Activated naive CD8-positive, alpha-beta T cell treated with anti-CD3 and anti-CD28 coated beads, Interleukin-2, amount 50 U/mL, for 16 hours (primary cell): ENCODE data around the gene DENND2A.
"Not testable (repeated sequence)": the region's sequence is repeated elsewhere in the genome, so short reads cannot be mapped to it uniquely, and the experiment has no call there.

Experiments
- DNase-seq: peaks from one replicate; pipeline ENCODE4 v3.0.0-alpha.2; 2020; ENCODE audit warnings: low read depth, low spot score

The DENND2A gene

DNA sequence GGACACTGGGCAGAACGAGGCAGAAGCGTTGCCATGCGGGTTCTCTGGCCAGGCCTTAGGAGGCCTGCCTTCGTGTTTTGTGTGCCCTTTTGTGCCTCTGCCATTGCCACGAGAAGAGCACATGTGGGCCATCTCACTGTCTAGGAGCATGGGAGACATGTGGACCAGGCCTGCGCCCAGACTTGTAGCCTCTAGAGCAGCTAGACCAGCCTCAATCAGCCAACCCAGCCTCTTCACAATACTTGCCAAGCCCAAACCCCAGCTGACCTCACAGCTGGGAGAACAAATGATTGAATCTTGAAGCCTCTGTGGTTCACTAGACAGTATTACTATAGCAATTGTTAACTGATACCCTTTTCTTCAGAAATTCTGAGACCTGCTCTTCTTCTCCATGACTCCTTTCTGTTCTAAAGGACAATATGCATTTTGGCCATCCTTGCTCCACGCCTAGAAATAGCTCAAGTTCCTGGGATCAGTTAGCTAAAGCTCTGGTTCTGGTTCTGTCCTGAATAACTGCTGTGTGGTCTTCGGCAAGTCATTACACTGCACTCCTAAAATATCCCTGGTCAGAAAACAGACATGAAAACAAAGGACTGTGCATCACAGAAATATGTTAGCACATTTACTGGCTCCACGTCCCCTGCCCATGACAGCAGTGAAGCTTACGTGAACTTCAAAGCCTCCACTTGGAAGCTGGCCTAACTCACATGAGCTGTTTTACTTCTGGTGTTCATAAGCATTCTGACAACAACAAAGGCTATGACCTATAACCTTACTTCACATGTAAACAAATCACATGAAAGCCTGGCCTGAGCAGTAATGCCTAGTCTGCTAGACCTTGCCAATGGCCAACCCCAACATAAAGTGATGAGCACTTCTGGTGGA lies 89.0 kb downstream of the DENND2A start:
- DNase-seq: no peak

- DNase-seq: no peak
These were observed 93.7 kb downstream of the DENND2A start for GRCh38 chr7:140546947-140547346.

DNA sequence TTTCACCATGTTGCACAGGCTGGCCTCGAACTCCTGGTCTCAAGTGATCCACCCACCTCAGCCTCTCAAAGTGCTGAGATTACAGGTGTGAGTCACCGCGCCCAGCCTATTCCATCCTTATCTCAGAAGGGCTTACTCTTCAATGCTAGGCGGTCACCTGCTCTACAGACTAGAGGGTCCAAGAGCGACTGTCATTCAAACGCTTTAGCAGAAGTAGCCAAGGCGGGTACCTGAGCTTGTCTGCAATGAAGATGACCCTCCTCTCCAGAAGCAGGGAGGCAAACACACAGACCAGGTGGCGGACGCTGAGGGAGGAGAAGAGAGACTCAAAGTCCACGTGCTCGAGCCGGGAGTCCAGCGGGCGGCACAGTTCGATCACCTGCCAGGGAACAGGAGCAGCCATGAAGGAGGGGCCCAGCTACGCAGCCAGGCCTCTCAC lies 96.2 kb downstream of the DENND2A start:
- DNase-seq: no peak

- no peak for DNase-seq
These were observed 98.4 kb downstream of the DENND2A start for GRCh38 chr7:140542228-140542603.

DNA sequence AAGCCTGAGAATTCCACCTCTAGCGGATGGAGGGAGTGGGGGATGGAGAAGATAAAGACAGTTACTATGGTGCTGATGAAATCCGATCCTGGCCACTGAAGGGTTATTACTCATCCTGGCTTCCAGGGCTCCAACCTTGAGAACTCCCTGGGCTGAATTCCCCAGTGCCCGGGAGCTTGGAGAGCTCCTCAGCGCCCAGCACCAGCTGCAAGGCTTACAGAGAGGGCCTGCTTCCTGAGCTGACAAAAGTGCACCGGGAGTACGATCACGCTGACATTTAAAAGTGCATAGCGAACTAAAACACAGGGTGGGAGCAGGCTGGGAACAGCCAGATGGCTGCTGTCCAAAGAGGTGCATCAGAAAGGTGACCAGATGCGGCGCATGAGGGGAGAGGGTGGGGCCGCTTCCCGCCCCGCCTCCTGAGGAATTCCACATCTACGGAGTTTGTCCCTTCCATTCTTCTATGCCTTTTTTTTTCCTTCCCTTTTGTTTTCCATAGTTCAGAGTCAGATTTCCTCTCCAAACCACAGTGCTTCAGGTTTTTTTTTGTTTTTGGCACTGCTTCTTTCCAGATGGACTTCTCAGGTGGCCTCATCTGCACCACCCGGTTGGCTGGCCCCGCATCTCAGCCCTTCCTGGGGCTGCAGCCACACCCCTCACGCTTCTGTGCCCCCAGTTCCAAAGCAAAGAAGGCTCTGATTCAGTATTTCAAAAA lies 98.9 kb downstream of the DENND2A start:
- no peak for DNase-seq

DNA sequence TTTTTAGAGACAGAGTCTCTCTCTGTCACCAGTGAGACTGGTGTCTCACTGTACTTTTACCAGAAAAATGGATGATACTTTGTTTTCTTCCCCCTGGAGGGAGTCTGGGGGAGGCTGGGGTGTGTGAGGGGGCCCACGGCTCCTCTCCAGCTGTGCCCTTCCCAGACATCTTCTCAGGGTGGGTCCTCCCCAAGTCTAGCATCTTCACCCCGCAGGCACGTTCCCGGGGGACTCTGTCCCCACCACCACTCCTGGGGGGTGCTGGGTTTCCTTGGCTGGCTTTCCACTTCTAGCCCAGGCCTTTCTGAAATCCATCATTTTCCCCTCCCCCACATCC lies 99.5 kb downstream of the DENND2A start:
- DNase-seq: no peak

- no peak for DNase-seq
These were observed 100.4 kb downstream of the DENND2A start for GRCh38 chr7:140540136-140540777.

DNA sequence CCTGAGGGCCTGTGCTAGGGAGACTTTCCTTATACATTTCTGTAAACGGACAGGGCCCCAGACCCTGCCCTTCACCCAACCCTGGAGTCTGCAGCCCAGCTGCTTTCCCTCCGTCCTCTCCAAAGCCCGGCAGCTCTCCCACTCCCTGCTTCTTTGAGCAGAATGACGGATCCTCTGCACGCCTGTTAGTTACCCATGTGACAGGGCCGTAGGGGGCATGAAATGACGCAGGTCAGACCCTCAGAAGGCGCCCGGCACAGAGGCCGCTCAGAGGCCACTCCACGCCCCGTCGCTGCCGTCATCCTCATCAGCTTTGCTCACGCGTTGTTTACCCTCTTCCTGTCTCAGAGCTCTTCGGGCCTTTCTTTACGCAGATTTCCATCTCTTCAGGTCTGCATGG lies 101.2 kb downstream of the DENND2A start:
- no peak for DNase-seq

GRCh38 chr7:140537750-140538482 lies 102.7 kb downstream of the DENND2A start:
- DNase-seq: no peak

DNA sequence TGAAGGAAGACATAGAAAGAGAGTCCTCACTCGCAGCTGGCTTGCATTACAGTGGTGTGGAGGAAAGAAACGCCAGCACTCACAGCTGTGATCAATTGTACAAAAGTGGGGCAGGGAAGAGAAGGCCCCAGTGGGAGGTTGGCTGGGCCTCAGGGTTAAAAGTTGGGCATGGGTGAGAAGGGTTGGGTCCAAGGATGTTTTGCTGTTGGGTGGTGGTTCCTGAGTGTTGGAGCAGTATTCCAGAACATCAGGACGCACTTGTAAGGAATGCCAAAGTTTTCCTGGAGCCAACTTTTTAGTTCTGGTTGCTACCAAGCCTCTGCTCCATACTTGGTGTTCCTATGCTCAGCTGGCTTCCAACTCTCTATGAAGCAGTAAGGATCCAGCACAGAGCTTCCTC lies 105.9 kb downstream of the DENND2A start:
- no peak for DNase-seq

GRCh38 chr7:140533394-140533872 lies 107.2 kb downstream of the DENND2A start:
- no peak for DNase-seq

- DNase-seq: not testable (repeated sequence)
These were observed 111.2 kb downstream of the DENND2A start for GRCh38 chr7:140529428-140529827.

- no peak for DNase-seq
These were observed 113.6 kb downstream of the DENND2A start for GRCh38 chr7:140526787-140527664.

- no peak for DNase-seq
These were observed 114.4 kb downstream of the DENND2A start for GRCh38 chr7:140526214-140526613.

DNA sequence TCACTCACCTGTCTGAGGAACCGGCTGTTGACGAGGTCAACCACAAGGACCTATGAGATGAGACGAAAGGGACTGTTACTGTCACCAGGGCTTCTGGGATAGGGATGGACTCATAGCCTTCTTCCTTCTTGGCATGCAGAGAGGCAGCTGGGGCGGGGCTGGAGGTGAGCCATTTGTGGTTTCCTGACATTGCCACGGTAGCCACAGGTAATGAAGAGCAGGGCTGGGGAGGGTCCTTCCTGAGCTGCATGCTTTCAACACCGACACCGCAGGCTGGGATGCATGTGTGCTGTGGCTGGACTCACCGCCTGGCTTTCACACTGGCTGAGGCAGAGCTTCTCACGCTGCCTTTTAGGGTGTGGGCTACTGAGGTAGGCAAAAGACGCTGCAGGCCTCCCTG lies 114.9 kb downstream of the DENND2A start:
- DNase-seq: no peak

GRCh38 chr7:140521421-140521820 lies 119.2 kb downstream of the DENND2A start:
- DNase-seq: no peak

GRCh38 chr7:140519007-140519399 lies 121.6 kb downstream of the DENND2A start:
- DNase-seq: no peak

DNA sequence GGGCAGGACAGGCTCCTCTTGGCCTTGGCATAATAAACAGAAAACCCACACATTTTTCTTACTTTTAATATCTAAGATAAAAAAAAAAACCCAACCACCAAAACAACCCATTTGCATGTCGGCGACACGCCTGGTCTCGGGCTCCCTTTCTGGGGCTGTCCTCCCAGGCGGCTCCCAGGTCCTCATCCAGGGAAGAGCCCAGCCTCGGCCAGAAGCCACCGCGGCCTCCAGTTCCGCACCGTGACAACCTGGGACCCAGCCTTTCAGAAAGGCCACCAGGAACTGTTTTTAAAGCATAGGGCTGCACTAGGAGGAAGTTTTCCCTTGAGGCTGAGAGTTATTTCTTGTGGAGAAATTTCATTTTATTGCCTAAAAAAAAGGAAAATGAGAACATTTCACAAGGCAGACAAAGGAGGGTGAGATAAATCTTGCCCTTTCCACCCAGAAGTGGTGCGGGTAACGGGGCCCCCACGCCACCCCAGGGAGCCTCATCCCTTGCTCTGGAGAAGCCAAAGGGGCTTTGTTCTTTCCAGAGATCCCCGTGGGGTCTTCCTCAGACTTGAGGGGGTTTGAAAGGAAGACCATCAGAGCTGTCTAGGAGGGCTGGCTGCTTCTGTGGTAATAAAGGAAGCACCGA lies 122.1 kb downstream of the DENND2A start:
- DNase-seq: no peak

GRCh38 chr7:140517546-140518369 lies 122.9 kb downstream of the DENND2A start:
- peak; percentile 26 for DNase-seq
